ENCODE data around the gene YES1. TPM values are rescaled to one million over a fixed set of nuclear protein-coding genes. Genes with fewer than 3 reads are reported as not detected.
"Not testable (repeated sequence)": the region's sequence is repeated elsewhere in the genome, so short reads cannot be mapped to it uniquely, and the experiment has no call there.

Gene YES1
- total RNA-seq, 4 donors from 2014 or later = 46.2 to 119 (median 83.0) TPM

DNA sequence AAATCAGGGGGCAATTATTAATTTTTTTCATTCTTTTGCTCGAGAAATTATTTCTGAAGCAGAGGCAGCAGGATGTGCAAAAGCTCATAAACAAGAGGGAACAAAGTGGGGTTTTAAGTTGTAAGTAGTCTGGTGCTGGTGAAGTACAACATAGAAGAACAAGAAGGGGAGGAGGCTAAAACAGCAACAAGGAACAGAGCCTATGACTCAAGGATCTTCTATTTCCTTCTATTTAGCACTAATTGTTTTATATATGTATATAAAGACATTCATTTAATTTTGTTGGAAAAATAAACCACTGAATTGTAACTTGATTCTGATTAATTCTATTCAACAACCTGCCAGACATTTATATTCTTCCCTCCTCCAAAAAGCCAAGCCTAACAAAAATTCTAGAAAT is 35.0 kb downstream of the YES1 start:
- Histone ChIP-seq H3K9me3 (no peaks in the 10 kb centered on the region), H3K4me3 (no peak overlapping the region), H3K36me3 (no peaks in the 10 kb centered on the region), H3K4me1 (peaks cover 0 to 12% (median 0%) of the 10 kb centered on the region in 4 donors), H3K27ac (no peak overlapping the region), H3K27me3 (no peaks in the 10 kb centered on the region)
- no peak for DNase-seq
- TF ChIP-seq, protein P1, sequence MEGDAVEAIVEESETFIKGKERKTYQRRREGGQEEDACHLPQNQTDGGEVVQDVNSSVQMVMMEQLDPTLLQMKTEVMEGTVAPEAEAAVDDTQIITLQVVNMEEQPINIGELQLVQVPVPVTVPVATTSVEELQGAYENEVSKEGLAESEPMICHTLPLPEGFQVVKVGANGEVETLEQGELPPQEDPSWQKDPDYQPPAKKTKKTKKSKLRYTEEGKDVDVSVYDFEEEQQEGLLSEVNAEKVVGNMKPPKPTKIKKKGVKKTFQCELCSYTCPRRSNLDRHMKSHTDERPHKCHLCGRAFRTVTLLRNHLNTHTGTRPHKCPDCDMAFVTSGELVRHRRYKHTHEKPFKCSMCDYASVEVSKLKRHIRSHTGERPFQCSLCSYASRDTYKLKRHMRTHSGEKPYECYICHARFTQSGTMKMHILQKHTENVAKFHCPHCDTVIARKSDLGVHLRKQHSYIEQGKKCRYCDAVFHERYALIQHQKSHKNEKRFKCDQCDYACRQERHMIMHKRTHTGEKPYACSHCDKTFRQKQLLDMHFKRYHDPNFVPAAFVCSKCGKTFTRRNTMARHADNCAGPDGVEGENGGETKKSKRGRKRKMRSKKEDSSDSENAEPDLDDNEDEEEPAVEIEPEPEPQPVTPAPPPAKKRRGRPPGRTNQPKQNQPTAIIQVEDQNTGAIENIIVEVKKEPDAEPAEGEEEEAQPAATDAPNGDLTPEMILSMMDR (IDR thresholded peaks at IDR 0.05) = no peak
- no peak for TF ChIP-seq POLR2A (IDR thresholded peaks at IDR 0.05)

GRCh38 chr18:776044-776443 is 36.0 kb downstream of the YES1 start:
- not testable (repeated sequence) for DNase-seq, H3K27me3 ChIP-seq, H3K4me3 ChIP-seq, H3K27ac ChIP-seq, H3K36me3 ChIP-seq, H3K9me3 ChIP-seq
- peaks cover 0 to 12% (median 0%) of the 10 kb centered on the region in 4 donors for H3K4me1 ChIP-seq

- Histone ChIP-seq H3K9me3 (no peaks in the 10 kb centered on the region), H3K4me3 (no peak overlapping the region), H3K27ac (no peak overlapping the region), H3K4me1 (peaks cover 0 to 12% (median 0%) of the 10 kb centered on the region in 4 donors), H3K36me3 (no peaks in the 10 kb centered on the region), H3K27me3 (no peaks in the 10 kb centered on the region)
- DNase-seq = peak in 1 of 3 donors; percentile 56
- TF ChIP-seq POLR2A (IDR thresholded peaks at IDR 0.05) = no peak
- TF ChIP-seq, protein P1 (IDR thresholded peaks at IDR 0.05) = no peak
Observed at GRCh38 chr18:774811-775210, 37.2 kb downstream of the YES1 start.

GRCh38 chr18:773980-774624 is 37.9 kb downstream of the YES1 start:
- DNase-seq = no peak
- Histone ChIP-seq H3K9me3 (no peaks in the 10 kb centered on the region), H3K27ac (no peak overlapping the region), H3K4me1 (peaks cover 0 to 11% (median 0%) of the 10 kb centered on the region in 4 donors), H3K4me3 (no peak overlapping the region), H3K36me3 (no peaks in the 10 kb centered on the region), H3K27me3 (no peaks in the 10 kb centered on the region)
- TF ChIP-seq, protein P1 (IDR thresholded peaks at IDR 0.05) = no peak
- TF ChIP-seq POLR2A (IDR thresholded peaks at IDR 0.05) = no peak

DNA sequence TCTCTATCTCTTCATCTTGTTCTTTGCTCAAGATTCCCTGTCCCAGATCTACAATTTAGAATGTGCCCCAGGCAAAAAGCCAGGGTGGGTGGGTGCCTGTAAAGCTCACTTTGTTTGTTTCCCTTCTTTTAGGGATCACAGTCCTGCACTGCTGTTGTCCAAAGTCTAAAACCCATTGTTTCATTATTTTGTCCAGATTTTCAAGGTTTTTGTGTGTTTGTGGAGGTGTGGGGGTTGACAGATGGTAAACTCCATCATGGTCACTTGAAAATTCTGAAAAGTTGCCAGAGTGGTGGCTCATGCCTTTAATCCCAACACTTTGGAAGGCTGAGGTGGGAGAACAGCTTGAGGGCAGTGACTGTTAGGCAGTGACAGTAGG is 41.5 kb downstream of the YES1 start:
- no peak for TF ChIP-seq POLR2A (IDR thresholded peaks at IDR 0.05)
- TF ChIP-seq, protein P1 (IDR thresholded peaks at IDR 0.05) = no peak
- H3K9me3 ChIP-seq = no peaks in the 10 kb centered on the region
- no peak for DNase-seq

DNA sequence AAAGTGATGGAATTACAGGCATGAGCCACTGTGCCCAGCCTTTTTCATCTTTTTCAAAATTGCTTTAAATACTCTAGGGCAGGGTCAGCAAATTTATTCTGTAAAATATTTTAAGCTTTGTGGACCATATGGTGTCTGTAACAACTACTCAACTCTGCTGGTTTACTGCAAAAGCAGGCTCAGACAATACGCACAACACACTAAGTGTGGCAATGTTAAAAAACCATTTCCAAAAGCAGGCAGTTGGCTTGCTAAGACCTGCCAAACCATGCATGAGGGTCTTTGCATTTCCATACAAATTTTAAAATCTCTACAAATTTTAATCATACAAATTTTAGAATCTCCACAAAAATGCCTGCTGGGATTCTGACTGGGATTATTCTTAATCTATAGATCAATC is 44.1 kb downstream of the YES1 start:
- TF ChIP-seq POLR2A (IDR thresholded peaks at IDR 0.05) = no peak
- TF ChIP-seq, protein P1 (IDR thresholded peaks at IDR 0.05) = no peak
- no peak for DNase-seq
- H3K4me3 ChIP-seq = no peak overlapping the region

More for the DNA sequence above, 41.5 kb downstream of the YES1 start:
- no peaks in the 10 kb centered on the region for H3K36me3 ChIP-seq
- H3K4me1 ChIP-seq = no peaks in the 10 kb centered on the region
- no peaks in the 10 kb centered on the region for H3K27me3 ChIP-seq
- no peak overlapping the region for H3K4me3 ChIP-seq
- no peak overlapping the region for H3K27ac ChIP-seq

More for the DNA sequence above, 44.1 kb downstream of the YES1 start:
- Histone ChIP-seq H3K27ac (no peak overlapping the region), H3K36me3 (no peaks in the 10 kb centered on the region), H3K9me3 (no peaks in the 10 kb centered on the region), H3K4me1 (no peaks in the 10 kb centered on the region), H3K27me3 (no peaks in the 10 kb centered on the region)

Data from Peyer's patch (tissue), 4 donors.